Activated CD4-positive, alpha-beta T cell treated with anti-CD3 and anti-CD28 coated beads for 1 hour (primary cell): ENCODE results near the gene FXYD3.

Experiments
- DNase-seq: peaks from one replicate; pipeline ENCODE4 v3.0.0-alpha.2; 2020

FXYD3 gene

GRCh38 chr19:35107545-35107944 lies 8.1 kb upstream of the FXYD3 start:
- DNase-seq = no peak

- DNase-seq = no peak
These were observed 6.9 kb upstream of the FXYD3 start for GRCh38 chr19:35108730-35109129.

- no peak for DNase-seq
These were observed 6.1 kb upstream of the FXYD3 start for GRCh38 chr19:35109395-35110112.

- no peak for DNase-seq
These were observed 4.6 kb upstream of the FXYD3 start for GRCh38 chr19:35110974-35111373.

GRCh38 chr19:35112995-35113688 lies 2.5 kb upstream of the FXYD3 start:
- no peak for DNase-seq

GRCh38 chr19:35114353-35115176 lies 1.1 kb upstream of the FXYD3 start:
- DNase-seq = peak; percentile 51

- no peak for DNase-seq
These were observed 614 bp downstream of the FXYD3 start for GRCh38 chr19:35116072-35116801.

GRCh38 chr19:35117116-35117515 lies 1.5 kb downstream of the FXYD3 start:
- DNase-seq = no peak

GRCh38 chr19:35117799-35118198 lies 2.2 kb downstream of the FXYD3 start:
- no peak for DNase-seq

GRCh38 chr19:35118268-35119020 lies 2.8 kb downstream of the FXYD3 start:
- DNase-seq = no peak

GRCh38 chr19:35119091-35119490 lies 3.5 kb downstream of the FXYD3 start:
- no peak for DNase-seq

- DNase-seq = no peak
These were observed 4.0 kb downstream of the FXYD3 start for GRCh38 chr19:35119578-35120155.

- no peak for DNase-seq
These were observed 4.9 kb downstream of the FXYD3 start for GRCh38 chr19:35120492-35120891.

- DNase-seq = no peak
These were observed 5.3 kb downstream of the FXYD3 start for GRCh38 chr19:35120898-35121297.

- DNase-seq = no peak
These were observed 7.3 kb downstream of the FXYD3 start for GRCh38 chr19:35122687-35123551.

GRCh38 chr19:35123573-35123972 lies 8.0 kb downstream of the FXYD3 start:
- no peak for DNase-seq

GRCh38 chr19:35124098-35125060 lies 8.8 kb downstream of the FXYD3 start:
- DNase-seq = peak; percentile 83

GRCh38 chr19:35125270-35125717 lies 9.7 kb downstream of the FXYD3 start:
- no peak for DNase-seq
